H9 (cell line): Measurements from ENCODE around the gene PRKACA. TPM values are rescaled to one million over a fixed set of nuclear protein-coding genes. Genes with fewer than 3 reads are reported as not detected.

Experiments
- DNase-seq: peaks from one replicate; pipeline ENCODE4 v3.0.0-alpha.2; 2017
- H2AFZ ChIP-seq: one replicate; pipeline ENCODE4 v1.6.1; 2013; ENCODE audit warnings: mild to moderate bottlenecking, low read length, control low read depth, moderate library complexity
- H2AK5ac ChIP-seq: 2 replicates; pipeline ENCODE4 v1.6.1; 2013; ENCODE audit warnings: low read length, control low read depth, mixed read lengths; ENCODE audit not compliant: insufficient read length
- H2BK120ac ChIP-seq: one replicate; pipeline ENCODE4 v1.6.1; 2013; ENCODE audit warnings: low read depth, mild to moderate bottlenecking, low read length, control low read depth, inconsistent platforms; ENCODE audit not compliant: poor library complexity, severe bottlenecking
- H2BK12ac ChIP-seq: 2 replicates; pipeline ENCODE4 v1.6.1; 2013; ENCODE audit warnings: low read length, control low read depth, mixed read lengths, low read depth; ENCODE audit not compliant: insufficient read length
- H2BK15ac ChIP-seq: 2 replicates; pipeline ENCODE4 v1.6.1; 2013; ENCODE audit warnings: low read depth, low read length, control low read depth
- H2BK20ac ChIP-seq: one replicate; pipeline ENCODE4 v1.6.1; 2013; ENCODE audit warnings: low read depth, mild to moderate bottlenecking, low read length, control low read depth, inconsistent platforms; ENCODE audit not compliant: poor library complexity, severe bottlenecking
- H2BK5ac ChIP-seq: 2 replicates; pipeline ENCODE4 v1.6.1; 2013; ENCODE audit warnings: low read length, control low read depth, mixed read lengths; ENCODE audit not compliant: insufficient read length
- H3K14ac ChIP-seq: 2 replicates; pipeline ENCODE4 v1.6.1; 2013; ENCODE audit warnings: low read length, control low read depth; ENCODE audit not compliant: insufficient read depth
- H3K18ac ChIP-seq: 2 replicates; pipeline ENCODE4 v1.6.1; 2013; ENCODE audit warnings: low read depth, mild to moderate bottlenecking, mixed read lengths, low read length, control low read depth; ENCODE audit not compliant: insufficient read length
- H3K23ac ChIP-seq: 2 replicates; pipeline ENCODE4 v1.6.1; 2013; ENCODE audit warnings: low read length, control low read depth, mixed read lengths, low read depth; ENCODE audit not compliant: insufficient read length
- H3K23me2 ChIP-seq: 2 replicates; pipeline ENCODE4 v1.6.1; 2013; ENCODE audit warnings: low read depth, mild to moderate bottlenecking, mixed read lengths, low read length, control low read depth; ENCODE audit not compliant: insufficient read length, poor library complexity, severe bottlenecking
- H3K27ac ChIP-seq: 2 replicates; pipeline ENCODE4 v1.5.1; 2013; ENCODE audit warnings: low read length, control low read depth, mixed read lengths, low read depth; ENCODE audit not compliant: insufficient read length
- H3K27me3 ChIP-seq: 2 replicates; pipeline ENCODE4 v1.6.1; 2013; ENCODE audit warnings: low read length, control low read depth, inconsistent platforms; ENCODE audit not compliant: insufficient read depth
- H3K4ac ChIP-seq: 2 replicates; pipeline ENCODE4 v1.6.1; 2013; ENCODE audit warnings: low read depth, mild to moderate bottlenecking, control low read depth, inconsistent platforms, low read length, moderate library complexity
- H3K4me1 ChIP-seq: 2 replicates; pipeline ENCODE4 v1.6.1; 2013; ENCODE audit warnings: low read length, control low read depth, inconsistent platforms; ENCODE audit not compliant: insufficient read depth
- H3K4me2 ChIP-seq: 2 replicates; pipeline ENCODE4 v1.6.1; 2013; ENCODE audit warnings: low read length, control low read depth, mixed read lengths; ENCODE audit not compliant: insufficient read length, insufficient read depth
- H3K56ac ChIP-seq: 2 replicates; pipeline ENCODE4 v1.6.1; 2013; ENCODE audit warnings: low read depth, mild to moderate bottlenecking, mixed read lengths, low read length, control low read depth; ENCODE audit not compliant: insufficient read length
- H3K79me1 ChIP-seq: 2 replicates; pipeline ENCODE4 v1.6.1; 2013; ENCODE audit warnings: low read depth, mild to moderate bottlenecking, moderate library complexity, low read length, control low read depth, inconsistent platforms; ENCODE audit not compliant: insufficient read depth, poor library complexity, severe bottlenecking
- H3K79me2 ChIP-seq: 2 replicates; pipeline ENCODE4 v1.6.1; 2013; ENCODE audit warnings: low read length, control low read depth, inconsistent platforms; ENCODE audit not compliant: insufficient read depth
- H3K9ac ChIP-seq: 2 replicates; pipeline ENCODE4 v1.6.1; 2013; ENCODE audit warnings: low read length, control low read depth, mixed read lengths; ENCODE audit not compliant: insufficient read length; ENCODE audit errors: extremely low read depth
- H3K9me3 ChIP-seq: one replicate; pipeline ENCODE4 v1.6.1; 2013; ENCODE audit warnings: low read depth, low read length, inconsistent platforms; ENCODE audit not compliant: control insufficient read depth
- H3T11ph ChIP-seq: one replicate; pipeline ENCODE4 v1.6.1; 2013; ENCODE audit warnings: mild to moderate bottlenecking, low read length, control low read depth, inconsistent platforms
- H4K20me1 ChIP-seq: one replicate; pipeline ENCODE4 v1.6.1; 2013; ENCODE audit not compliant: control insufficient read depth, insufficient read length, insufficient read depth
- H4K5ac ChIP-seq: 2 replicates; pipeline ENCODE4 v1.6.1; 2013; ENCODE audit warnings: low read depth, mild to moderate bottlenecking, mixed read lengths, low read length, control low read depth; ENCODE audit not compliant: insufficient read length
- H4K8ac ChIP-seq: replicated peaks from 2 replicates; pipeline ENCODE4 v1.6.1; 2013; ENCODE audit warnings: low read length, control low read depth, mixed read lengths, low read depth; ENCODE audit not compliant: insufficient read length
- H4K91ac ChIP-seq: 2 replicates; pipeline ENCODE4 v1.6.1; 2013; ENCODE audit warnings: low read depth, mild to moderate bottlenecking, moderate library complexity, mixed read lengths, low read length, control low read depth; ENCODE audit not compliant: insufficient read length
- H3K27ac Mint-ChIP-seq, 3 experiments: 2 replicates in 2 of 3; 3 replicates in 1 of 3; pipeline ENCODE4 v1.8.0; 2020 to 2021; ENCODE audit warnings: mixed read lengths in 3 of 3, mild to moderate bottlenecking in 1 of 3, moderate library complexity in 1 of 3
- H3K27me3 Mint-ChIP-seq: 2 replicates; pipeline ENCODE4 v1.8.0; 2021; ENCODE audit warnings: low read depth, mild to moderate bottlenecking, moderate library complexity, mixed read lengths
- H3K36me3 Mint-ChIP-seq, 3 experiments: 2 replicates in 2 of 3; 3 replicates in 1 of 3; pipeline ENCODE4 v1.8.0; 2020 to 2021; ENCODE audit warnings: low read depth in 3 of 3, mixed read lengths in 3 of 3; ENCODE audit not compliant: insufficient read depth in 1 of 3
- H3K4me1 Mint-ChIP-seq, 2 experiments: 2 replicates each; pipeline ENCODE4 v1.8.0; 2020; ENCODE audit warnings: mixed read lengths in 2 of 2
- H3K4me3 Mint-ChIP-seq, 2 experiments: 2 replicates in 1 of 2; 3 replicates in 1 of 2; pipeline ENCODE4 v1.8.0; 2020 to 2021; ENCODE audit warnings: mild to moderate bottlenecking in 2 of 2, mixed read lengths in 2 of 2, moderate library complexity in 1 of 2
- H3K9me3 Mint-ChIP-seq, 2 experiments: 2 replicates in 1 of 2; 3 replicates in 1 of 2; pipeline ENCODE4 v1.8.0; 2020; ENCODE audit warnings: mild to moderate bottlenecking in 2 of 2, mixed read lengths in 2 of 2, moderate library complexity in 1 of 2
- WGBS: extraction: QIAGEN DNeasy Blood & Tissue Kit; methylation state at CpG from one replicate; pipeline ENCODE4 v1.1.7; 2013; ENCODE audit warnings: missing lambda C conversion rate, low lambda C conversion rate, mixed read lengths; ENCODE audit not compliant: insufficient read length; ENCODE audit errors: extremely low coverage; 5-methylcytosine and 5-hydroxymethylcytosine counted together
- total RNA-seq: library from RNA; stranded (reverse); gene quantifications from 2 replicates; pipeline ENCODE4 v1.2.1, GENCODE V29; 2021
- TF ChIP-seq, protein P1 (sequence below): fragments of 200-600 bp; sonication (generic); conservative IDR thresholded peaks from 3 replicates; pipeline ENCODE4 v1.8.0; 2021; ENCODE audit warnings: antibody characterized with exemption, mild to moderate bottlenecking

Gene PRKACA
- total RNA-seq, 1 experiment from 2014 or later = 51.8 TPM

- H3K4ac ChIP-seq = no peak overlapping the region
- no peak overlapping the region for H3K4me2 ChIP-seq
- H3K27ac ChIP-seq = no peak overlapping the region
- no peaks in the 10 kb centered on the region for H3K9me3 ChIP-seq
- no peak overlapping the region for H2BK120ac ChIP-seq
- TF ChIP-seq, protein P1, sequence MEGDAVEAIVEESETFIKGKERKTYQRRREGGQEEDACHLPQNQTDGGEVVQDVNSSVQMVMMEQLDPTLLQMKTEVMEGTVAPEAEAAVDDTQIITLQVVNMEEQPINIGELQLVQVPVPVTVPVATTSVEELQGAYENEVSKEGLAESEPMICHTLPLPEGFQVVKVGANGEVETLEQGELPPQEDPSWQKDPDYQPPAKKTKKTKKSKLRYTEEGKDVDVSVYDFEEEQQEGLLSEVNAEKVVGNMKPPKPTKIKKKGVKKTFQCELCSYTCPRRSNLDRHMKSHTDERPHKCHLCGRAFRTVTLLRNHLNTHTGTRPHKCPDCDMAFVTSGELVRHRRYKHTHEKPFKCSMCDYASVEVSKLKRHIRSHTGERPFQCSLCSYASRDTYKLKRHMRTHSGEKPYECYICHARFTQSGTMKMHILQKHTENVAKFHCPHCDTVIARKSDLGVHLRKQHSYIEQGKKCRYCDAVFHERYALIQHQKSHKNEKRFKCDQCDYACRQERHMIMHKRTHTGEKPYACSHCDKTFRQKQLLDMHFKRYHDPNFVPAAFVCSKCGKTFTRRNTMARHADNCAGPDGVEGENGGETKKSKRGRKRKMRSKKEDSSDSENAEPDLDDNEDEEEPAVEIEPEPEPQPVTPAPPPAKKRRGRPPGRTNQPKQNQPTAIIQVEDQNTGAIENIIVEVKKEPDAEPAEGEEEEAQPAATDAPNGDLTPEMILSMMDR = no peak
- no peaks in the 10 kb centered on the region for H3K23me2 ChIP-seq
- no peak overlapping the region for H4K8ac ChIP-seq
- Mint-ChIP-seq H3K36me3 (peaks cover 12 to 49% (median 46%) of the 10 kb centered on the region in 3 experiments; a peak in 6 of 7 replicates), H3K9me3 (no peaks in the 10 kb centered on the region), H3K4me1 (peaks cover 0 to 26% of the 10 kb centered on the region in 2 experiments; a peak in 3 of 4 replicates), H3K4me3 (no peak overlapping the region), H3K27me3 (no peaks in the 10 kb centered on the region), H3K27ac (no peak overlapping the region)
- no peak overlapping the region for H3K56ac ChIP-seq
- no peak for DNase-seq
- no peak overlapping the region for H2BK15ac ChIP-seq
- no CpG with 5 or more reads among the region's 38 CpGs for WGBS
- no peaks in the 10 kb centered on the region for H3K27me3 ChIP-seq
- no peak overlapping the region for H2AK5ac ChIP-seq
- H2BK20ac ChIP-seq = no peak overlapping the region
- no peak overlapping the region for H3K18ac ChIP-seq
- no peak overlapping the region for H3T11ph ChIP-seq
- no peak overlapping the region for H3K23ac ChIP-seq
- H2BK12ac ChIP-seq = no peak overlapping the region
- no peak overlapping the region for H4K5ac ChIP-seq
- no peaks in the 10 kb centered on the region for H3K79me2 ChIP-seq
- H3K14ac ChIP-seq = no peak overlapping the region
- H3K79me1 ChIP-seq = no peaks in the 10 kb centered on the region
- no peak overlapping the region for H3K9ac ChIP-seq
- H4K20me1 ChIP-seq = no peaks in the 10 kb centered on the region
- H4K91ac ChIP-seq = no peak overlapping the region
- H3K4me1 ChIP-seq = no peaks in the 10 kb centered on the region
- H2AFZ ChIP-seq = no peak overlapping the region
- H2BK5ac ChIP-seq = no peak overlapping the region
These were observed 45.3 kb upstream of the PRKACA start for GRCh38 chr19:14162871-14163297.
